ENCODE results near the gene CDC42EP1.

DNA sequence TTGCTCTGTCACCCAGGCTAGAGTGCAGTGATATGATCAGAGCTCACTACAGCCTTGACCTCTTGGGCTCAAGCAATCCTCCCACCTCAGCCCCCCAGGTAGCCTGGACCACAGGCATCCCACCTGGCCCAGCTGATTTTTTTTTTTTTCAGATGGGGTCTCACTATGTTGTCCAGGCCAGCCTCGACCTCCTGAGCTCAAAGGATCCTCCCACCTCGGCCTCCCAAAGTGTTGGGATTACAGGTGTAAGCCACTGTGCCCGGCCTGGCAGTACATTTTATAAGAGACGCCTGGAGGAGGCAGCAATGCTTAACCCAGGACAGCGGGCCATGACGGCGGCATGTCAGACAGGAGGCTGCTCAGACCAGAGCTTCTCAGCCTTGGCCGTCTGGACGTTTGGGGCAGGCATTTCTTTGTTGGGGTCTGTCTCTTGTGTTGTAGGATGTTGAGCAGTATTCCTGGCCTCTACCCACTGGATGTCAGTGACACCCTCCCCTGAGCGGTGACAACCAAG lies 15.3 kb downstream of the CDC42EP1 start:
- TF ChIP-seq POLR2A (IDR thresholded peaks at IDR 0.05; ENCODE audit: low read depth, low read length), result no peak
- TF ChIP-seq TAF1 (IDR thresholded peaks at IDR 0.05; ENCODE audit: borderline replicate concordance, low read depth, low read length), result no peak
